Natural killer cell (primary cell): ENCODE results near the gene DNAJC5. TPM values are rescaled to one million over a fixed set of nuclear protein-coding genes. Genes with fewer than 3 reads are reported as not detected.
A peak's percentile ranks its signal among the peaks of the same experiment; 100 is the strongest.

Source experiments
- ATAC-seq, 3 donors: fragments of 150-1000 bp in 2 of 3; fragments of 200-7000 bp in 1 of 3; cut with Tn5 transposase; 1 replicate in 1 of 3; 2 replicates in 2 of 3; pipeline ENCODE4 v1.10.0; 2021; ENCODE audit warnings: mild to moderate bottlenecking in 2 of 3, moderate library complexity in 2 of 3
- DNase-seq, 2 donors: peaks; one replicate each; pipeline versions ENCODE4 v3.0.0 to v3.0.0-alpha.2; 2013 to 2021; ENCODE audit warnings: mixed read lengths in 1 of 2
- H3K27ac ChIP-seq: one replicate; pipeline ENCODE4 v1.5.1; 2013; ENCODE audit warnings: mild to moderate bottlenecking, low read length
- H3K27me3 ChIP-seq: one replicate; pipeline ENCODE4 v1.6.1; 2013; ENCODE audit warnings: low read length; ENCODE audit not compliant: control insufficient read depth, insufficient read depth
- H3K36me3 ChIP-seq: one replicate; pipeline ENCODE4 v1.6.1; 2013; ENCODE audit warnings: low read length; ENCODE audit not compliant: control insufficient read depth, insufficient read depth
- H3K4me1 ChIP-seq: one replicate; pipeline ENCODE4 v1.6.1; 2013; ENCODE audit warnings: low read length; ENCODE audit not compliant: control insufficient read depth, insufficient read depth
- H3K4me3 ChIP-seq: one replicate; pipeline ENCODE4 v1.5.1; 2013; ENCODE audit warnings: low read length
- H3K9me3 ChIP-seq: one replicate; pipeline ENCODE4 v1.6.1; 2013; ENCODE audit warnings: low read length; ENCODE audit not compliant: control insufficient read depth, insufficient read depth
- H3K27ac Mint-ChIP-seq, 2 donors: one replicate each; pipeline ENCODE4 v1.8.0; 2022; ENCODE audit warnings: mild to moderate bottlenecking in 2 of 2, mixed read lengths in 2 of 2, moderate library complexity in 1 of 2
- H3K27me3 Mint-ChIP-seq, 2 donors: one replicate each; pipeline ENCODE4 v1.8.0; 2022; ENCODE audit warnings: low read depth in 2 of 2, mixed read lengths in 2 of 2
- H3K36me3 Mint-ChIP-seq: one replicate; pipeline ENCODE4 v1.8.0; 2022; ENCODE audit warnings: mixed read lengths
- H3K4me1 Mint-ChIP-seq, 2 donors: one replicate each; pipeline ENCODE4 v1.8.0; 2022; ENCODE audit warnings: mixed read lengths in 2 of 2
- H3K4me3 Mint-ChIP-seq: one replicate; pipeline ENCODE4 v1.8.0; 2022; ENCODE audit warnings: mild to moderate bottlenecking, moderate library complexity, mixed read lengths
- H3K9me3 Mint-ChIP-seq, 2 donors: one replicate each; pipeline ENCODE4 v1.8.0; 2022; ENCODE audit warnings: mixed read lengths in 2 of 2
- WGBS: methylation state at CpG from one replicate; pipeline ENCODE4 v1.1.7; 2013; ENCODE audit warnings: missing lambda C conversion rate; ENCODE audit not compliant: insufficient coverage; 5-methylcytosine and 5-hydroxymethylcytosine counted together
- intact Hi-C: fragments of 100-400 bp; cut with micrococcal nuclease; formaldehyde crosslinking; loops from one replicate; pipeline ENCODE4 v1.14.2; 2022
- total RNA-seq, 4 donors: library from RNA; stranded (reverse); fragments of 120-200 nt in 1 of 4; gene quantifications; one replicate each; pipeline versions ENCODE4 v1.2.3 to v1.2.4, GENCODE V29; 2013 to 2022
- TF ChIP-seq, protein P1 (sequence below): fragments of 200-600 bp; IDR thresholded peaks from one replicate; pipeline ENCODE4 v1.8.0; 2022; ENCODE audit warnings: antibody characterized with exemption

DNAJC5 gene
- total RNA-seq, 3 donors from 2014 or later (not counting 1 experiment from before 2014, with no cell fraction given), result 27.5 to 45.1 (median 42.8) TPM

DNA sequence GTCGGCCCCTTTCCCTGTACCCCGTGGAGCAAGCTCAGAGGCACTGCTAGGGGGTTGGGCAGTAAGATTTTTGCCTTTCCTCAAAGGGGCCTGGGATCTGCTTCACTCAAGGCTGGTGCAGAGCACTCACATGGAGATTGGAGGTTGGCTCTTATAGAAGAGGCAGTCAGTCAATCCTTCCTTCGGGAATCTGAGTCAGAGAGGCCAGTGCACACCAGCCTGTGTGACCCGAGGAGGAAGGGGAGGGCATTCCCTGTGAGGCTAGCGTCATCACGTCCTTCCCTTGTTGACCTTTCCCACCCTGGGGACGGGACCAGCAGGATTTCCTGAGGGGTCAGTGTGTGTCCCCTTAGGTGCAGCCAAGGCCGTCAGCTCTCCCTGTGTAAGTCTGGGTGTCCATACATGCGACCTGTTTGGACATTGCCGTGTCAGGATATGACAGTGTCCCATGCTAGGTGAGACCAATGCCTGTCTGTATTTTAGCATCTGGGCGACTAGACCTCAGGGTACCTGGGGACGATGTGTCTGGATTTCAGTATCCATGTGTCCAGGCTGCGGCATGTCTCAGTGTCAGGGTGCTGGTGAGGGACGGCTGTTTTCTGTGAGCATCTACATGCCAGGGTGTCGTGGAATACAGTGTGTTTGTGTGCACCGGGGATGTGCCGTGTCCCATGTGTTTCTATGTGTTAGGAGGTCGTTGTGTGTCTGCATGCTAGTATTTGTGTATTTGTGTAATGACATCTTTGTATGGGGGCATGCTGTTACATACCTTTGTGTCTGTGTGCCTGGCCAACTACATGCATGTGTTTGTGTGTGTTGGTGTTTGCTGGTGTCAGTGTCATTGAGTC, 77.6 kb downstream of the DNAJC5 start:
- TF ChIP-seq, protein P1, sequence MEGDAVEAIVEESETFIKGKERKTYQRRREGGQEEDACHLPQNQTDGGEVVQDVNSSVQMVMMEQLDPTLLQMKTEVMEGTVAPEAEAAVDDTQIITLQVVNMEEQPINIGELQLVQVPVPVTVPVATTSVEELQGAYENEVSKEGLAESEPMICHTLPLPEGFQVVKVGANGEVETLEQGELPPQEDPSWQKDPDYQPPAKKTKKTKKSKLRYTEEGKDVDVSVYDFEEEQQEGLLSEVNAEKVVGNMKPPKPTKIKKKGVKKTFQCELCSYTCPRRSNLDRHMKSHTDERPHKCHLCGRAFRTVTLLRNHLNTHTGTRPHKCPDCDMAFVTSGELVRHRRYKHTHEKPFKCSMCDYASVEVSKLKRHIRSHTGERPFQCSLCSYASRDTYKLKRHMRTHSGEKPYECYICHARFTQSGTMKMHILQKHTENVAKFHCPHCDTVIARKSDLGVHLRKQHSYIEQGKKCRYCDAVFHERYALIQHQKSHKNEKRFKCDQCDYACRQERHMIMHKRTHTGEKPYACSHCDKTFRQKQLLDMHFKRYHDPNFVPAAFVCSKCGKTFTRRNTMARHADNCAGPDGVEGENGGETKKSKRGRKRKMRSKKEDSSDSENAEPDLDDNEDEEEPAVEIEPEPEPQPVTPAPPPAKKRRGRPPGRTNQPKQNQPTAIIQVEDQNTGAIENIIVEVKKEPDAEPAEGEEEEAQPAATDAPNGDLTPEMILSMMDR, result no peak
- H3K36me3 ChIP-seq, result peaks cover 11% of the 10 kb centered on the region
- no peak for ATAC-seq
- Mint-ChIP-seq H3K27me3 (no peaks in the 10 kb centered on the region), H3K36me3 (no peaks in the 10 kb centered on the region), H3K27ac (peak overlapping the region in 1 of 2 donors; percentile 81), H3K4me1 (peaks cover 29 to 37% of the 10 kb centered on the region in 2 donors), H3K9me3 (no peaks in the 10 kb centered on the region), H3K4me3 (no peak overlapping the region)
- intact Hi-C loops, result loop anchor here (5.0 kb wide), 3 partner anchors 65 to 475 kb away; partner anchors contain the start of gene EEF1A2
- no peaks in the 10 kb centered on the region for H3K9me3 ChIP-seq
- WGBS, result 80% methylated on average over 18 of the region's 18 CpGs
- no peak overlapping the region for H3K27ac ChIP-seq
- H3K27me3 ChIP-seq, result no peaks in the 10 kb centered on the region
- peak in 1 of 2 donors; percentile 7 for DNase-seq
- no peak overlapping the region for H3K4me3 ChIP-seq
- peaks cover 33% of the 10 kb centered on the region for H3K4me1 ChIP-seq

- ATAC-seq (no peak), DNase-seq (no peak)
- H3K4me3 ChIP-seq, result no peak overlapping the region
- no peaks in the 10 kb centered on the region for H3K36me3 Mint-ChIP-seq
- TF ChIP-seq, protein P1, result no peak
- H3K4me3 Mint-ChIP-seq, result no peak overlapping the region
- H3K36me3 ChIP-seq, result peaks cover 11% of the 10 kb centered on the region
- 96% methylated on average over 3 of the region's 3 CpGs for WGBS
- peaks cover 34 to 43% of the 10 kb centered on the region in 2 donors for H3K4me1 Mint-ChIP-seq
- peak overlapping the region in 1 of 2 donors; percentile 81 for H3K27ac Mint-ChIP-seq
- intact Hi-C loops, result loop anchor here (5.0 kb wide), 3 partner anchors 66 to 476 kb away; partner anchors contain the start of gene EEF1A2
- H3K9me3 ChIP-seq, result no peaks in the 10 kb centered on the region
- H3K27me3 ChIP-seq, result no peaks in the 10 kb centered on the region
- H3K4me1 ChIP-seq, result peaks cover 39% of the 10 kb centered on the region
- H3K9me3 Mint-ChIP-seq, result no peaks in the 10 kb centered on the region
- no peak overlapping the region for H3K27ac ChIP-seq
- no peaks in the 10 kb centered on the region for H3K27me3 Mint-ChIP-seq
These were observed 78.2 kb downstream of the DNAJC5 start for GRCh38 chr20:63973160-63973479.

GRCh38 chr20:63973636-63974401, 78.9 kb downstream of the DNAJC5 start:
- ATAC-seq, result peak; percentile 39 to 67 (median 61)
- Histone ChIP-seq H3K4me3 (no peak overlapping the region), H3K27ac (no peak overlapping the region), H3K27me3 (no peaks in the 10 kb centered on the region), H3K9me3 (no peaks in the 10 kb centered on the region), H3K36me3 (peaks cover 11% of the 10 kb centered on the region), H3K4me1 (peaks cover 41% of the 10 kb centered on the region)
- intact Hi-C loops, result loop anchor here (5.0 kb wide), 3 partner anchors 67 to 477 kb away; partner anchors contain the start of gene EEF1A2
- 26% methylated on average over 37 of the region's 37 CpGs for WGBS
- Mint-ChIP-seq H3K27me3 (no peaks in the 10 kb centered on the region), H3K36me3 (no peaks in the 10 kb centered on the region), H3K9me3 (no peaks in the 10 kb centered on the region), H3K27ac (peak overlapping the region; percentile 57 to 81), H3K4me1 (peaks cover 33 to 44% of the 10 kb centered on the region in 2 donors), H3K4me3 (peak overlapping the region; percentile 64)
- TF ChIP-seq, protein P1, result peak; percentile 98
- DNase-seq, result peak; percentile 85 to 87
